Endometrium (tissue), 2 donors: ENCODE data around the gene TSPAN32.

ENCODE experiments used
- FAIRE-seq: peaks from 2 replicates; lab custom pipeline; 2012; peaks lifted over from hg19 to GRCh38; lab: Jason Lieb, UNC
- donor health status: control.
- donor health status: control.

Gene TSPAN32

GRCh38 chr11:2301631-2302305 is at the start of gene TSPAN32, which contains the start of gene C11orf21:
Gene TSPAN32, plus strand, starts transcription at chr11:2302013. Its CDS starts 137 bp downstream, at chr11:2302150.
Gene C11orf21, minus strand, starts transcription at chr11:2301918. Its CDS starts 110 bp downstream, at chr11:2301808.
- FAIRE-seq = no peak

- no peak for FAIRE-seq
These were observed 49.8 kb upstream of the TSPAN32 start for GRCh38 chr11:2252018-2252417.

- FAIRE-seq = no peak
These were observed 45.4 kb upstream of the TSPAN32 start for GRCh38 chr11:2256293-2256913.

GRCh38 chr11:2256951-2257700 is 44.7 kb upstream of the TSPAN32 start:
- FAIRE-seq = no peak

- FAIRE-seq = no peak
These were observed 43.0 kb upstream of the TSPAN32 start for GRCh38 chr11:2258501-2259465.

GRCh38 chr11:2259466-2259830 is 42.4 kb upstream of the TSPAN32 start:
- no peak for FAIRE-seq

- FAIRE-seq = no peak
These were observed 41.8 kb upstream of the TSPAN32 start for GRCh38 chr11:2259897-2260451.

- no peak for FAIRE-seq
These were observed 41.1 kb upstream of the TSPAN32 start for GRCh38 chr11:2260491-2261364.

- no peak for FAIRE-seq
These were observed 40.2 kb upstream of the TSPAN32 start for GRCh38 chr11:2261436-2262230.

GRCh38 chr11:2262301-2263070 is 39.3 kb upstream of the TSPAN32 start:
- no peak for FAIRE-seq

GRCh38 chr11:2263071-2263565 is 38.7 kb upstream of the TSPAN32 start:
- no peak for FAIRE-seq

GRCh38 chr11:2263724-2264360 is 38.0 kb upstream of the TSPAN32 start:
- no peak for FAIRE-seq

GRCh38 chr11:2264366-2265053 is 37.3 kb upstream of the TSPAN32 start:
- FAIRE-seq = no peak

GRCh38 chr11:2265396-2265795 is 36.4 kb upstream of the TSPAN32 start:
- FAIRE-seq = no peak

GRCh38 chr11:2265854-2266585 is 35.8 kb upstream of the TSPAN32 start:
- no peak for FAIRE-seq

GRCh38 chr11:2266586-2267305 is 35.1 kb upstream of the TSPAN32 start:
- no peak for FAIRE-seq
